ENCODE measurements around the gene FAM133A.

Gene FAM133A

GRCh38 chrX:93673869-93674271, at the start of gene FAM133A:
FAM133A (plus strand) TSS chrX:93674206; CDS start chrX:93709420, 35,214 bp downstream.
- DNase-seq, result peak; percentile 1

- DNase-seq, result no peak
Measured at GRCh38 chrX:93637591-93637990, 36.4 kb upstream of the FAM133A start.

- no peak for DNase-seq
Measured at GRCh38 chrX:93649381-93649780, 24.6 kb upstream of the FAM133A start.

- no peak for DNase-seq
Measured at GRCh38 chrX:93660575-93660974, 13.4 kb upstream of the FAM133A start.

- peak; percentile 72 for DNase-seq
Measured at GRCh38 chrX:93673056-93673868, 744 bp upstream of the FAM133A start, which contains the start of gene NAP1L3. NAP1L3 (minus strand) TSS chrX:93673578; CDS start chrX:93673304, 274 bp downstream.

GRCh38 chrX:93695981-93696380, 22.0 kb downstream of the FAM133A start:
- no peak for DNase-seq

- DNase-seq, result no peak
Measured at GRCh38 chrX:93703701-93704100, 29.7 kb downstream of the FAM133A start.

GRCh38 chrX:93711076-93711475, 37.1 kb downstream of the FAM133A start:
- no peak for DNase-seq

GRCh38 chrX:93741811-93742210, 67.8 kb downstream of the FAM133A start:
- DNase-seq, result no peak

GRCh38 chrX:93760163-93760562, 86.2 kb downstream of the FAM133A start:
- DNase-seq, result no peak

All from CD4-positive, alpha-beta T cell treated with Interleukin-4 for 4 hours (primary cell).